ENCODE measurements around the gene NSUN4. TPM values are rescaled to one million over a fixed set of nuclear protein-coding genes. Genes with fewer than 3 reads are reported as not detected.

The NSUN4 gene
- total RNA-seq, 1 donor from 2014 or later, result 23.4 TPM

GRCh38 chr1:46394108-46394871 lies 53.7 kb downstream of the NSUN4 start, which contains the start of gene FAAH:
TSS of gene FAAH (plus strand) at chr1:46394317. CDS start at chr1:46394349, 32 bp downstream.
- peaks cover 3% of the 10 kb centered on the region for H3K36me3 Mint-ChIP-seq (ENCODE audit: low read depth)
- H3K4me1 Mint-ChIP-seq (ENCODE audit: low read depth), result peaks cover 21% of the 10 kb centered on the region
- H3K9me3 Mint-ChIP-seq (ENCODE audit: low read depth), result no peaks in the 10 kb centered on the region
- peaks cover 7% of the 10 kb centered on the region for H3K27me3 Mint-ChIP-seq (ENCODE audit: low read depth)
- no peak within 1 kb of the TSS for H3K27ac Mint-ChIP-seq (ENCODE audit: unreplicated experiment)
- peak within 1 kb of the TSS; percentile 85 for H3K4me3 Mint-ChIP-seq (ENCODE audit: unreplicated experiment)
- no peak for DNase-seq (ENCODE audit: low spot score)
- TF ChIP-seq CTCF (IDR thresholded peaks at IDR 0.05), result no peak

DNA sequence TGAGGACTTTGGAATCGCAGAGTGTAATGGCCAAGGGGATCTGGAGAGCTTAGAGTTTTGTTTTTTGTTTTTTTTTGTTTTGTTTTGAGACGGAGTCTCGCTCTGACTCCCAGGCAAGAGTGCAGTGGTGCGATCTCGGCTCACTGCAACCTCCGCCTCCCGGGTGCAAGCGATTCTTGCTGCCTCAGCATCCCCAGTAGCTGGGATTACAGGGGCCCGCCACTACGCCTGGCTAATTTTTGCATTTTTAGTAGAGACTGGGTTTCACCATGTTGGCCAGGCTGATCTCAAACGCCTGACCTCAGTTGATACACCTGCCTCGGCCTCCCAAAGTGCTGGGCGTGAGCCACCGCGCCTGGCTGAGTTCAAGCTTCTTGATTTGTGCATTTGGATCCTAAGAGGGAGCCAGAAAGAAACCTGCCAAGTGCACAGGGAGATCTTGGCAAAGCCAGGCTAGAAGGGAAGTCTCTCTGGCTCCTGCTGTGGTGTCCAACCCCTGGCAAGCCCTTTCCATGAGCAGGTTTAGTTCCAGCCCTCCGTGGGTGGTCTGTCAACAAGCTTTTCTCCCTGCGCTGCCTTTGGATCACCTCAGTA lies 54.4 kb downstream of the NSUN4 start:
- no peak for TF ChIP-seq CTCF (IDR thresholded peaks at IDR 0.05)
- Mint-ChIP-seq H3K9me3 (ENCODE audit: low read depth) (no peaks in the 10 kb centered on the region), H3K27ac (ENCODE audit: unreplicated experiment) (no peak overlapping the region), H3K27me3 (ENCODE audit: low read depth) (peaks cover 10% of the 10 kb centered on the region), H3K36me3 (ENCODE audit: low read depth) (peaks cover 3% of the 10 kb centered on the region), H3K4me1 (ENCODE audit: low read depth) (peaks cover 22% of the 10 kb centered on the region), H3K4me3 (ENCODE audit: unreplicated experiment) (peak overlapping the region; percentile 85)
- DNase-seq (ENCODE audit: low spot score), result no peak

DNA sequence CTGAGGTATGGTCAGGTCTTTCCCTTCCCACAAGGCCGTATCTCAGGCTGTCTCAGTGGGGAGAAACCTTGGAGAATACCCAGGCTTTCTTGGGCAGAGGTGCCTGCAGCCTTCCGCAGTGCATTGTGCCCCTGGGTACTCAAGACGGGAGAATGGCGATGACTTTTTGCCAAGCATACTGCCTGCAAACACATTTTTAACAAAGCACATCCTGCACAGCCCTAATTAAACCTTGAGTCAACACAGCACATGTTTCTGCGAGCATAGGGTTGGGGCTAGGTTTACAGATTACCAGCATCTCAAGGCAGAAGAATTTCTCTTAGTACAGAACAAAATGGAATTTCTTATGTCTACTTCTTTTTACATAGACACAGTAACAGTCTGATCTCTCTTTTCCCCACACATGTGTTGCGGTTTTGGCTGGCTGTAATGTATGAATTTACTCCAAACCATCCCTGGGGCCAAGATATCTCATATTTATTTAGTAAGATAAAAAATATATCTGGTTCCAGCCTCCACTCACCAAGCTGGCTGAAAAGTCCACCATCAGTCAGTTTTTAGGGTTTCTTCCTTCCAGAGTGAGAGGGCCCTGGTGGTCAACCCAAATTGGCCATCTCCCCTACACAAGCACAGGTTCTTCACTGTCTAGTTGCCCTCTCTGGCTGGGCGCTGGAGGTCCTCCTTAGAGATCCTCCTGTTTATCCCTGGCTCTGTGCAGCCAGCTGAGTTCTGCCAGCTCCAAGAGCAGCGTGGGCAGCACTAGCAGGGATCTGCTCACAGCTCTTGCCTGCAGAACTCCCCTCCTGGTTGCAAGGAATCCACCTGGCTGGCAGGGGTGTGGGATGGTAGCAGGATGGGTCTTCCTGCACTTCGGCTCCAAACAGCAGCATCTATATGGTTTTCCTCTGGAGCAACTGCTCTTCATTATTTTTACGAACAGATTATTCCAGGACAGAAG lies 56.1 kb downstream of the NSUN4 start:
- Mint-ChIP-seq H3K9me3 (ENCODE audit: low read depth) (no peaks in the 10 kb centered on the region), H3K27ac (ENCODE audit: unreplicated experiment) (no peak overlapping the region), H3K27me3 (ENCODE audit: low read depth) (peaks cover 10% of the 10 kb centered on the region), H3K4me3 (ENCODE audit: unreplicated experiment) (no peak overlapping the region), H3K36me3 (ENCODE audit: low read depth) (peaks cover 3% of the 10 kb centered on the region), H3K4me1 (ENCODE audit: low read depth) (peaks cover 22% of the 10 kb centered on the region)
- TF ChIP-seq CTCF (IDR thresholded peaks at IDR 0.05), result no peak
- no peak for DNase-seq (ENCODE audit: low spot score)

GRCh38 chr1:46399307-46399706 lies 58.7 kb downstream of the NSUN4 start:
- H3K27ac Mint-ChIP-seq (ENCODE audit: unreplicated experiment), result no peak overlapping the region
- peaks cover 23% of the 10 kb centered on the region for H3K4me1 Mint-ChIP-seq (ENCODE audit: low read depth)
- H3K4me3 Mint-ChIP-seq (ENCODE audit: unreplicated experiment), result no peak overlapping the region
- peaks cover 6% of the 10 kb centered on the region for H3K27me3 Mint-ChIP-seq (ENCODE audit: low read depth)
- H3K9me3 Mint-ChIP-seq (ENCODE audit: low read depth), result no peaks in the 10 kb centered on the region
- no peak for TF ChIP-seq CTCF (IDR thresholded peaks at IDR 0.05)
- no peak for DNase-seq (ENCODE audit: low spot score)
- peaks cover 2% of the 10 kb centered on the region for H3K36me3 Mint-ChIP-seq (ENCODE audit: low read depth)

DNA sequence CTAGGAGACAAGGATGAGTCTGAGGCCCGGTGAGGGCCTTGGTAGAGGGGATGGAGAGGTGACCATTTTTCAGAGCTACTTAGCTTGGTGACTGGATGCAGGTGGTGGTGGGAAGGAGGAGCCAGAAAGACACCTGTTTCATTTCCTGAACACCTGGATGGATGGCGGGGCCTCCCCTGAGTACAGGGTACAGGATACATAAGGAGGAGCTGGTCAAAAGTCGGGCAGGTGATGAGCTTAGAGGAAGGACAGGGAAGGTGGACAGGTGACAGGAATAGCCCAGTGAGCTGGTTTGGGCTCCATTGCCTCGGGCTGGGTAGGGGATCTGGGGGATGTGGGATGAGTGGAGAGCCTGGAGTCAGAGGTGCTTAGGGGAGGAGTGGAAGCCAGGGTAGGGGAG lies 59.8 kb downstream of the NSUN4 start:
- no peak for TF ChIP-seq CTCF (IDR thresholded peaks at IDR 0.05)
- no peaks in the 10 kb centered on the region for H3K9me3 Mint-ChIP-seq (ENCODE audit: low read depth)
- no peak overlapping the region for H3K4me3 Mint-ChIP-seq (ENCODE audit: unreplicated experiment)
- peaks cover 2% of the 10 kb centered on the region for H3K36me3 Mint-ChIP-seq (ENCODE audit: low read depth)
- DNase-seq (ENCODE audit: low spot score), result no peak
- no peak overlapping the region for H3K27ac Mint-ChIP-seq (ENCODE audit: unreplicated experiment)
- H3K4me1 Mint-ChIP-seq (ENCODE audit: low read depth), result peaks cover 13% of the 10 kb centered on the region
- H3K27me3 Mint-ChIP-seq (ENCODE audit: low read depth), result peaks cover 3% of the 10 kb centered on the region
